H4 (cell line): ENCODE data around the gene KRTAP5-3. TPM values are rescaled to one million over a fixed set of nuclear protein-coding genes. Genes with fewer than 3 reads are reported as not detected.
"Not testable (repeated sequence)": the region's sequence is repeated elsewhere in the genome, so short reads cannot be mapped to it uniquely, and the experiment has no call there.

ENCODE experiments used
- DNase-seq: peaks from one replicate; pipeline ENCODE4 v3.0.0-alpha.2; 2015; ENCODE audit warnings: low spot score
- total RNA-seq: library from RNA; depleted of rRNA; stranded (reverse); fragments of >200 nt; shearing (Covaris generic); gene quantifications from 2 replicates; pipeline ENCODE4 v1.2.3, GENCODE V29; 2014; rRNA removed

The KRTAP5-3 gene, protein sequence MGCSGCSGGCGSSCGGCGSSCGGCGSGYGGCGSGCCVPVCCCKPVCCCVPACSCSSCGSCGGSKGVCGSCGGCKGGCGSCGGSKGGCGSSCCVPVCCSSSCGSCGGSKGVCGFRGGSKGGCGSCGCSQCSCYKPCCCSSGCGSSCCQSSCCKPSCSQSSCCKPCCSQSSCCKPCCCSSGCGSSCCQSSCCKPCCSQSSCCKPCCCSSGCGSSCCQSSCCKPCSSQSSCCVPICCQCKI
- total RNA-seq, result not detected in 2 replicates

DNA sequence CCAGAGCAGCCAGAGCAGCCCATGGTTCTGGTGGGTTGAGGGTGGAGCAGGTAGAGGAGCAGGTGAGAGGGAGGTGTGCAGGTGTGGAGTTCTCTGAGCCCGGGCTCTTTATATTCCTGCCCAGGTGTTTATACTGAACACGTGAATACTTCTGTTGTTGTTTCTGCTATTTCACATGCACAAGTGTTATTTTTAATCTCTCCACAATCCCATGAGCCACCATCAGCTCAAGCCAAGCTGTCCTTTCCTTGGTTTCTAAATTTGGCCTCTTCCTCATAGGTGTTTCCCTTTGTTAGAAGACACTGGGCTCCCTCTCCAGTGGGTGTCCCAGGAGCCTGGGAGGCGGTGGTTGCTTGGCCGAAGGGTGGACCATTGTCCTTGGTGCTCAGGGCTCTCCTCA is at the start of gene KRTAP5-3:
TSS of gene KRTAP5-3 (minus strand) at position 101 of the 400 bp plus-strand sequence. CDS start at position 23, 78 bp downstream.
- no peak for DNase-seq

DNA sequence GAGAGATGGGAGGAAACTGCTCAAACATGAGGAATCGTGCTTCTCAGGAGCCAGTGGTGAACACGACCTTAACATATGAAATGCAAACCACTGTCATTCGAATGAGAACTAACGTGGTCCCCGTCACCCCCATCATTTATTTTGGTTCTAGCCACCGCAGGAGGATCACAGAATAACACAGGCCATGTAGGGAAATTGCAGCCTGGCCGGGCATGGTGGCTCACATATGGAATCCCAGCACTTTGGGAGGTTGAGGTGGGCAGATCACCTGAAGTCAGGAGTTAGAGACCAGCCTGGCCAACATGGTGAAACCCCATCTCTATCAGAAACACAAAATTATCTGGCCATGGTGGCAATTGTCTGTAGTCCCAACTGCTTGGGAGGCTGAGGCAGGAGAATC is 48.4 kb upstream of the KRTAP5-3 start:
- no peak for DNase-seq

DNA sequence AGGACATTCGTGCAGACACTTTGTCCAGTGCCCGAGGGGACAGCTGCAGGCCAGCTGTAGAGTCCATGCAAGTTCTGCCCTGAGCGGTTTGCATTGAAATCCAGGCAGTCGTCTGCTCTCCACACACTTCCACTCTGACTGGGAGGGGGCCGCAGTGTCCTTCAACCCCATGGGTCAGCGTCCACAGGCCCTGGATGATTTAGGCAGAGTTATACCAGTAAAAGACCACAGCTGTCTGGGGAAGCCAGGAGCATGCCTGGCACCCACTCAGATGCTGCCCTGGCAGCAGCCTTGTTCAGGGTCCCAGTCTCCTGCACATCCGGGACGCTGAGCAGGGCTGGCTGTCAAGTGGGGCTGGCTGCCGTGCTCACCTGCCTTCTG is 47.8 kb upstream of the KRTAP5-3 start:
- DNase-seq, result no peak

DNA sequence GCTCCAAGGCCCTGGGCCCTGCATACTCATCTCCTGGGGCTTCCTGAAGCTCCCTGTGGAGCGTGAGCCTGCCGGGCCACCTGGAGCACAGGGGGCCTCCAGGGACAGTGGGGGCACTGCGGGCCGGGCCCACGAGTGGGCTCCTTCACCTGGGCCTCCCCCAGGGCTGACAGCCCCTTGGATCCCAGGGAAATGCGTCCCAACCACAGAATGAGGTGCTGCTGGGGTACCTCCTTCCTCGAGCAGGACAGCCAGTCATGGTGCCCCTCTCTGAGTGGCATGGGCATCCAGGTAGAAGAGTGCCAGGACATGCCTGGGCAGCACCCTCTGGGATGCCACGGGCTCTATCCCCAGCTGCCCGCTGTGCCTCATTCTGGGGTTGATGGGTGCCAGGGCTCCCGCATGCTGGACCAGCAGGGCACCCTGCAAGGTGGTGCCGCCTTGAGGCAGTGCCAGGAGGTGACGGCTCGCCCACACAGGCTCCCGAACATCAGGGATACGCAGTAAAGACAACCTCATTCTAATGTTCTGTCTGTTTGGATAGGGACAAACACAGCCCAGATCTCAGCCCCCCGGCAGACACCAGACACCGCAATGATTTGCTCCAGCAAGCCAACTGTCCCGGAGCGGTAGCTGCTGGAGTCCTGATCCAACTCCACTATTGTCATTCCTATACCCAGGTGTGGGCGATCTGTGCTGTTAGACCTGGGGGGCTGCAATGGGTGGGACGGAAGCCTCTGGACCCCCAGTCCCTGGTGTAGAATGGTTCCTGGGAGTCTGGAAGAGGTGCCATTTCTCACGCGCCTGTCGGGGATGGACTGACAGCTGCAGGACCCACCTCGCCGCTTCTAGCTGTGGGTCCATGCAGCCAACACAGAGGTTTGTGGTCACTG is 47.2 kb upstream of the KRTAP5-3 start:
- no peak for DNase-seq

DNA sequence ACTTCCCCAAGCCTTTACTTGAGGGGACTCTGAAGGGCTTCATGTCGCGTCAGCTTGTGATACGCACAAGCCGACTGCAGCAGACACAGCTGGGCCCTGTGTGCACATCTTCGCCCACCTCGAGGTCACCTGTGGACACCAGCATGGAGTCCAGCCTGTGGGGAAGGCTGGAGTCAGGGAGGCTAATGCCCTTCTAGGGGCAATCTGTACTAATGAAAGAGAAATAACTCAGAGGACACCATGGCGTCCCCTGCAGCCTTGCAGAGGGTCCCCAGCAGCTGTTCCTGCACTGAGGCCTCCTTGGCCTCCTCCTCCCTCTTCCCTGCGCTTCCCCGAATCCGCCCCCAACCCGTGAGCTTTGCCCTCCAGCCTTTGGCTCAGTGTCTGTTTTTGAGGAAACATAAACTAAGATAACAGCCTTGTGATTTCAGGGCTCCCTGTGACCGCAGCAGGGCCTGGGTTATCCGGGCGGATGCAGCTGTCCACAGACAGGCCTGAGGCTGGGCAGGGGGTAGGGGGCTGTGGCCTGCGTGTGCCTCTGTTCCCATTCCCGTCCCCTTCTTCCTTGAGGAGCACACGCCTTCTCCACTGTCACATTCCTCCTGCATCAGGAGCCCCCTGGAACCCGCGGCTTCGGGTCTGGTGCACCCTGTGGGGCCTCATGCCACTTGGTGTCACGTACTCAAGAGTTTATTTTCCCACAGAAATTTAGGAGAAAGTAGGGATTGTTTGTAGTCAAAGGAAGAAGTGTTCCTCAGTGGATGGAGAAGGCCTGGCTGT is 46.3 kb upstream of the KRTAP5-3 start:
- no peak for DNase-seq

DNA sequence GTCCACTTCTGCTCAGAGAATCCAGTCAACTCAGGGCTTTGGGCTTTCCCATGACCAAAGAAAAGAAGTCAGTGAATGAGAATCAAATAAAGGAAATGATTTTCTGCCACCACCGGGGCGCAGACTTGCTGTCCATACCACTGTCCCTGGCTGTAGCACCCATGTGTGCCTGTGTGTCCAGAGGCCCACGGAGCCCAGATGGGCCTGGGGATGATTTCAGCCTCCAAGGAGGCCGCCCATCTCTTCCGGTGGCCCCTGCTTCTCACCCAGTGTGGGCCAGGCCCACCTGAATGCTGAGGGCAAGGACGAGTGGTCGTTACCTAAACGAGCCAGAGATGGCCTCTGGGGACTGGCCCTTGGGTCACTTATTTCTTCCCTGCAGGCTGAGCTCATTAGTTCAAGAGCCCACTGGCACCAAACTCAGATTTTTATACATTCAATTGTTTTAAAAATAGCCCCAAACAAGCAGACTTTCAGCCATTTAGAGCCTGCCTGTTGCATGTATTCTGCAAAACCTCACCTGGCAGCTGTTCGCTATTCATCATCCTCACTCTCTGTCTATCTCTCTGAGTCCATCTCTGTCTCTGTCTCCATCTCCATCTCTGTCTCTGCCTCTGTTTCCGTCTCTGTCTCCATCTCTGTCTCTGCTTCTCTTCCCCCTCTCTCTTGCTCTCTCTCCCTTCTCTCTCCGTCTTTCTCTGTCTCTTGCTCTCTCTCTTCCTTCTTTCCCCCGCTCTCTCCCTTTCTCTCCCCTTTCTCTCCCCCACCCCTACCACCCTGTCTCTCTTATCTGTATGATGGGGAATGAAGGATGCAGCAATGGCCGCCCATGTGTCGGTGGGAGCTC is 45.5 kb upstream of the KRTAP5-3 start:
- no peak for DNase-seq

DNA sequence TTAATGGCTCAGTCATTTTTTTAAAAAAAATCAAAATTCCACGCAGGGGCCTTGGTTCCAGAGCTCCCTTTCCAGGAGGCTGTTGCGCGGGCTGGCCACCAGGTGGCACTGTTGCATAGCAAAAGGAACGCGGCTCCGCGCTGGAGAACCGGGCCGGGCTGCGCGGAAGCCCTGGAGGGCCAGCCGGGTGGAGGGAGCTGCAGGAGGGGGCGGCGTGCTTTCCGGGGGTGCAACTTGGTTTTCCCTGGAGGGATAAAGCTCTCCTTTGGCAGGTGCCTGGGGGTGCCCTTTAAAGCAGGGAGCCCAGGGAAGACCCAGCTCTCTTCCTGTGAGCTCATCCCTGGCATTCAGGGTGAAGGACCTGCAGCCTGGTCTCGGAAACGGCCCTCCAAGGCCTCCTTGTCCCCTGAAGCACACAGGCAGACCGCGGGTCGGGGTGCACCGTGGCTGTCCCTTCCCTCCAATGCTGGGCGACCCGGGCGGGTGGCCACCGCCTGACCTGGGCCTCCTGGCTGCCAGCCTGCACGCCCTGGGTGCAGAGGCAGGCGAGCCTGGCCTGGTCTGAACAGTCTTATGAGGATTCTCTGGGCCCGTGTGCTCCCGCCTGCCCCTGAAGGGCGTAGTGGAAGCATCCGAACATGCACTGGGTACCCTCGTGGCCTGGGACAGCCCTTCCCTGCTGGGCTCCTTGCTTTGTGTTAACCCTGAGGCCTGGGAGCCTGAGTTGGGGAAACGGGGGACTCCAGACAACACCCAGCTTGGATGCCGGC is 44.7 kb upstream of the KRTAP5-3 start:
- DNase-seq, result peak; percentile 42

DNA sequence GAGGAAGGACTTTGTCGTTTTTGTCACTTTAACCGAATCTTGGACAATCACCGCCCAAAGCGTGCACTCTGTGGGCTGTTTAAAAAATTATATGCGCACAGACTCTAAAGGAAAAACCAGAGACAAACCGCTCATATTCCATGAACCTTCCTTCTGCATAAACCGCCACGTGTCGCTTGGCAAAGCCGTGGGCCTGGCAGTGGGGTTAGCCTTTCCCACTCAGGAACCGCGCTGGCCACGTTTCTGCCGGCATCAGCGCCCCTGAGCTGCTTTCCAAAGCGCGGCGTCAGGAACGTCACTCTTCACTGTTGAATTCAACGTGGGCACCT is 44.1 kb upstream of the KRTAP5-3 start:
- DNase-seq, result no peak

DNA sequence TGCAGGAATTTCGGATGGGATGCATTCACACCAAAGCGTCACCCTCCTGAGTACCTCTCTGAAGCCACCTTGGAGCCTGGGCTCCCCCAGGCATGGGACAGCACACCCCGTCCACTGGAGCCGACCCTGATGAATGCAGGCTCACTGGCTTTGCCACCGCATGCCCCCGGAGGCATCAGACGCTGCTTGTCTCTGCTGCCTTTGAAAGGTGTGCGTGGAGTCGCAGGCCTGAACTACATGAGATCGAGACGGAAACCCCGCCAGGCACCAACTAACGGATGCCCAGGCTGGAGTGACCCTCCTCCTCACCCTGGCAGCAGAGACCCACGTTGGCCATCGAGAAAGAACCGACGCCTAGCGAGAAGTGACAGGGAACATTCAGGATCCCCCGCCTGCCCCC is 43.8 kb upstream of the KRTAP5-3 start:
- DNase-seq, result no peak

DNA sequence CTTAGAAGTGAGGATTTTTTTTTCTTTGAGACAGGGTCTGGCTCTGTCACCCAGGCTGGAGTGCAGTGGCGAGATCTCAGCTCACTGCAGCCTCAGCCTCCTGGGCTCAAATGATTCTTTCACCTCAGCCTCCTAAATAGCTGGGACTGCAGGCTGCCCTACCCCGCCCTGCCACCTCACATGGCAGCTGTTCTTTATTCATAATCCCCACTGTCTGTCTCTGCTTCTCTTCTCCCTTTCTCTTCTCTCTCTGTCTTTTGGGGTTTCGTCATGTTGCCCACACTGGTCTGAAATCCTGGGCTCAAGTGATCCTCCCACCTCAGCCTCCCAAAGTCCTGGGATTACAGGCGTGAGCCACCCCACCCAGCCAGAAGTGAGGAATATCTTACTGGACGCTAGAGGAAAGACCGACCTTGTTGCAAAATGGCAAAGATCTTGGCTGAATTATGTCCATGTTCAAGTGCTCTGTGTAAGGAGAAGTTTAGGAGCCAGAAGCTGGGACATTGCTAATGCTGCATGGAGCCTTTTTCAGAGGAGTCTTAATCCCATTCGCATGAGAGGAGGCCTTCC is 43.2 kb upstream of the KRTAP5-3 start:
- DNase-seq, result no peak

DNA sequence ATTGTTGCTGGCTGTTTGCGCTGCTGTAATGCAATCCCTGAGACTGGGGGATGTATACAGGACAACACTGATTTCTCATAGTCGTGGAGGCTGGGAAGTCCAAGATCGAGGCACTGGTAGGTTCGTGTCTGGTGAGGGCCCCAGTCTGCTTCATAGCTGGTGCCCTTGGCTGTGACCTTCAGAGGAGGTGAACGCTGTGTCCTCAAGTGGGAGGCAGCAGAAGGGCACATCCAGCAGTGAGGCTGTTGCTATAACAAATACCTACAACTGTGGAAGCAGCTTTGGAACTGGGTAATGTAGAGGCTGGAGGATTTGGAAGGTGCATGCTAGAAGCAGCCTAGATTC is 42.6 kb upstream of the KRTAP5-3 start:
- no peak for DNase-seq

DNA sequence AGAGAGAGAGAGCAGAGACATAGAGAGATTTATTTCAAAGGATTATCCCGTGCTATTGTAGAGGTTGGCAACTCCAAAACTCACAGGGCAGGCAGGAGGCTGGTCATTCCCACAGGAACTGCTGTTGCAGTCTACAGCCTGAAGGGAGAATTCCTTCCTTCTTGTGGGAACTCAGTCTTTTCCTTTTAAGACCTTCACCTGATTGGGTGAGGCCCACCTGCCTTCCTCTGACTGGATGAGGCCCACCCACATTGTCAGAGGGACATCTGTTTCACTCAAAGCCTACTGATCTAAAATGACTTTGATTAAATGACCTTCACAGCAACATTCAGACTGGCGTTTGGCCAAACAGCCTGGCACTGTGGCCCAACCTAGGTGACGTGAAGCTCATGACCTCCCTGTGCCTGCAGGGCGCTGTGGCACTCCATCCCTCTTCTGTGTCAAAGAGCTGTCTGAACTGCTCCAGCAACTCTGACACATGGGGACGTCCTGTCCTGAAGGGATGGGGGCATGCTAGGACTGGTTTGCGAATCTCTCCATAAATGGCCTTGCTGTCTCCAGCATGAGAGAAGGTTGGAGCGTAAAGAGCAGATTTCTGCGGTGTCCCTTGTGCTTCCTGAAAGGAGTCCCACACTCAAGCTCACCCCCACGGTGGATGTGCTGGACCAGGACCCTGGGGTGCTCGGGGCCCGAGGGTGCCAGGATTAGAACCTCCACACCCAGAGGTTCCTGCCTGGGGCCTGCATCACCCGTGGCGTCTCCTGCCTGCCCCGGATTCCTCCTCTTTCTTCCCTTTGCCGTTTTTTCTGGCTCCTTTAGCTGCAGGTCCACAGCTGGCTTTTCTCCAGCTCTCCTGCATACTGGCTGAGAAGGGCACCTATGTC is 42.0 kb upstream of the KRTAP5-3 start:
- no peak for DNase-seq

DNA sequence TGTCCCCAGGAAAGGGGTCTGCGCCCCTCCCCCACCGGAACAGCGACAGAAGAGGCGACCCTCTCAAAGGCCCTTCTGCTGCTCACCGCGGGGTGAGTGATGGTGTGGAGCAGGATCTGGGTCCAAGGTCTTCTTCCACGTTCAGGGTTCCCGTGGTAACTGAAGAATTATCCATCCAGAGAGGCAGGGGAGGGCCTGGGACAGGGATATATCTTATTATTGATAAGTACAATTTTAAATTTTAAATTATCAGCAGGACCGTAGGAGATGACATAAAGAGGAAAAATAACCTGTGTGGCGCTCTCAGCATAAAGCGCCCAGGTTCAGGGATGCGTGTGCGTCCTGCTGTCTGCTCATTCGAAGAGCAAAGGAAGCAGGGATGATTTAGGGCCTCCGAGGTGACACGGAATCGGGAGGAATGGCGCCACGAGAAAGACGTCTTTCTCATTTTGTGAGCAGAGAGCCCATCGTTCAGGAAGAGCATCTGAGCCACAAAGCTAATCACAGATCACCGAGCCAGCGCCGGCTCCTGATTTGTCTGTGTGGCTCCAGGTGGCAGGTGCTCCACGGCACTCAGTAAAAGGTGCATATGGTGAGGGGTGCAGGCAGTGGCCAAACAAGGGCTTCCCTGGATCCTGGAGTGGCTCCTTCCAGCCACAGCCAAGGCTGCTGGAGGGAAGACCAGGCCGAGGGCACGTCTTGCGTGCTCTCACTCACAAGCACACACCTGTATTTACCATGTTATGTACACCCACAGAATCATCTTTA is 40.6 kb upstream of the KRTAP5-3 start:
- no peak for DNase-seq

DNA sequence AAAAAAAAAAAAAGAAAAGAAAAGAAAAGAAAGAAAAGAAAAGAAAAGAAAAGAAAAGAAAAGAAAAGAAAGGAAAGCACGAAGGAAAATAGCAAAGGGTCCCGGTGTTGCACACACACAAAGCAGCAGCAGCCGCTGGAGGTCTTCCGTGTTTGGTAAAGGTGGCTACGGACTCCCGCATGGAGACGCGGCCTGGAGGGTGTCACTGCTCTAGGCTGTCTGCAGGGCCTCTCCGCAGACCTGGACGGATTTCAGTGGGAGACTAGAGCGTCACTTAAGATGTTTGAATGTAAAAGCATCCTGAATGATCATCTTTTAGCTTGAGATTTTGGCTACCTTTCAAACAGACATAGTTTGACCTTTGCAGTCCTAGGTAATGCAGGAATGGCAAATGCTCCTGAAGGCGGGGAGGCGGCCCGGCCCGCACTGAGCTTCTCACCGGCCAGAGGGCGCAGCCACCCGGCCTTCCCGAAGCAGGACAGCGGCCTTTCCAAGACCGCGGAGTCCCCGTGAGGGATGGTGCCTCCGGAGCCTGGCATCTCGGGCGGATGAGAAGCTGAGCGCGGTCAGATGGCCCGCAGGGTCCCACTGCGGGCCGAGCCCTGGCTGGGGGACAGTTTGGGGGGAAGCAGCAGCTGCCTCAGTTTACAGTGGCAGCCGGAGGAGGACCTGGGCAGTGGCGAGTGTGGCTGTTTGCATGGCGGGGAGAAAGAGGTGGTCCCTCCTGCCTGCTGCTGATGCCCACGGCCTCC is 39.8 kb upstream of the KRTAP5-3 start:
- DNase-seq, result no peak

DNA sequence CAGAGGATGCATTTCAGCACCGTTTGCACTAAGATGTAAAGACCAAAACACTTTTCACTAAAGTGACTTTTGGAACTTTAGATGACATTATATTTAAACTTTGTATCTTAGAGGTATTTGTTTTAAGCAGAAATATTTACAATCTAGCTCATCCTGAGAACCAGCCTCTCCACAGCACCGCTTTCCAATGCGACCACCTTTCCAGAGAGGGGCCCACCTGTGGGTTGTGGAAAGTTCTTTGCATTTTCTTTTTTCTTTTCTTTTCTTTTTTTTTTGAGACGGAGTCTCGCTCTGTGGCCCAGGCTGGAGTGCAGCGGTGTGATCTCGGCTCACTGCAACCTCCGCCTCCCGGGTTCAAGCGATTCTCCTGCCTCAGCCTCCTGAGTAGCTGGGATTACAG is 38.3 kb upstream of the KRTAP5-3 start:
- DNase-seq, result not testable (repeated sequence)

DNA sequence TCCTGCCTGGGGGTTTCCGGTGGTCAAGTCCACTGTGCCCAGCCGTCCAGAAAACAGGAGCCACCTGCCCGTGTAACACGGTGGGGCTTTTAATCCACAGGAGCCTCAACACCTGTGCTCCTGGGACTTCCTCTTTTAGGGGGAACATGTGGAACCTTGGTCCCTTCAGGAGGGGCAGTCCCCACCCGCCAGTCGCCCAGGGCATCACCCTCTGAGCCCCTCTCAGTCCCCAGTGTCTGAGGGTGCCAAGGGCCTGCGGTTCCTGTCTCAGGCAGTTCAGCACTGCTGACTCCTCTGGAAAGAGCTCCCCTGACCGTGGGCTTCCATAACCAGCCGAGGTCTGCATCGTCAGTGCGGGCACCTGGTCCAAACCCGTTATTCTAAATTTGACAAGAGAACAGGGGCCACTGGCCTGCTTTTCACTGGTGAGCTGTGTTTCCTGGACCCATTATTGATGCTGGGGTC is 37.1 kb upstream of the KRTAP5-3 start:
- no peak for DNase-seq

DNA sequence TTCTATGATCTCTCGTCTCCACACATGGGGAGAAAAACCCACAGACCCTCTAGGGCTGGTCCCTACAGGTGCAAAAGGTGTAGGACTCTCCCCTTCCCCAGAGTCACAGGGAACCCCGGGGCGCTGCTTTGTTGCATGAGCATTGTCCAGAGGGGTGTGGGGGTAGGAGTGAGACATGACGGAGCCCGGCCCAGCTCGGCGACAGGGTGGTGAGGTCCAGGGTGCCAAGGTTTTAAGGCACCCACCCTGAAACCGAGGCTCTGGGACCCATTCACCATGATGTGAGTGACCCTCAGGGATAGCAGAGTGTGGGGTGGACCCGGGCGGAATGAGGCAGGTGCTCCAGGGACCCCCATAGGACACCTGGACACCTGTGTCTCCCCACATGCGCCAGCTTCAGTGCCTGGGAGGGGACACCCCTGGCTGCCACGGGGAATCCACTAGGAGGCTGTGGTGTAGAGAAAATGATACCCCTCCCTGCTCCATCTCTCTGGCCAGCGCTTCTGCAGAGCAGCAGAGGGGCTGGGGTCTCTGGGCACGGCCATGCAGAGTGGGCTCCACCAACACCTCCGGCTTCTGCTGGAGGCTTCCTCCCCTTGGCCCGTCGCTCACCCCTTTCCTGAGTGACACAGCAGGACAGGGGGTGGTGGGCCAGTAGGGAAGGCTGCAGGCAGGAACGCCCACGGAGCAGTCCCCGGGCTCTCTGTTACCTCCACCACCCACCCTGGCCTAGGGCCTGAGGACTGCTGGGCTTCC is 36.5 kb upstream of the KRTAP5-3 start:
- no peak for DNase-seq
